Hematopoietic multipotent progenitor cell treated with erythropoietin and hydrocortisone succinate and interleukin-3 and kit ligand, for 4 days (in vitro differentiated cells): ENCODE data around the gene ACSM3.
A peak's percentile ranks its signal among the peaks of the same experiment; 100 is the strongest.
"Not testable (repeated sequence)": the region's sequence is repeated elsewhere in the genome, so short reads cannot be mapped to it uniquely, and the experiment has no call there.

Source experiments
- DNase-seq: peaks from one replicate; pipeline ENCODE4 v3.0.0-alpha.2; 2015

Gene ACSM3

DNA sequence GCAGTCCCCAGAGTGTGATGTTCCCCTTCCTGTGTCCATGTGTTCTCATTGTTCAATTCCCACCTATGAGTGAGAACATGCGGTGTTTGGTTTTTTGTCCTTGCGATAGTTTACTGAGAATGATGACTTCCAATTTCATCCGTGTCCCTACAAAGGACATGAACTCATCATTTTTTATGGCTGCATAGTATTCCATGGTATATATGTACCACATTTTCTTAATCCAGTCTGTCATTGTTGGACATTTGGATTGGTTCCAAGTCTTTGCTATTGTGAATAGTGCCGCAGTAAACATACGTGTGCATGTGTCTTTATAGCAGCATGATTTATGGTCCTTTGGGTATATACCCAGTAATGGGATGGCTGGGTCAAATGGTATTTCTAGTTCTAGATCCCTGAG lies 8.0 kb upstream of the ACSM3 start:
- DNase-seq = not testable (repeated sequence)

DNA sequence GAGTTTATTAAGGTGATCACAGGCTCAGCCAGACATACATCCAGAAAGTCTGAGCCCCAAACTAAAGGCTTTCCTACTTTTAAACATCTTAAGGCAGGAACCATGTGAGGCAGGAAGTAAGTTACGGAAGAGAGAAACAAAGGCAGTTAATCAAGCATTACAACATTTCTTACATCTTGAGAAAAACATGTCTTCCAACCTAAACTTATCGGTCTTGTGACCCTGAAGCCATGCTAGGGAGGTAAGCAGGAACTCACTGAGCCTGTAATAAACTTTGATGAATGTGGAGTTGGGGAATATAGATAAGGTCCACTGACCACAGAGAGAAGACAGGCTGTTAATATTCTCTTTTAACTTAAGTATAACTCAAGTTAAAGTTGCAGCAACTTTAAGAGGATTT lies 3.5 kb upstream of the ACSM3 start:
- DNase-seq = peak; percentile 72

DNA sequence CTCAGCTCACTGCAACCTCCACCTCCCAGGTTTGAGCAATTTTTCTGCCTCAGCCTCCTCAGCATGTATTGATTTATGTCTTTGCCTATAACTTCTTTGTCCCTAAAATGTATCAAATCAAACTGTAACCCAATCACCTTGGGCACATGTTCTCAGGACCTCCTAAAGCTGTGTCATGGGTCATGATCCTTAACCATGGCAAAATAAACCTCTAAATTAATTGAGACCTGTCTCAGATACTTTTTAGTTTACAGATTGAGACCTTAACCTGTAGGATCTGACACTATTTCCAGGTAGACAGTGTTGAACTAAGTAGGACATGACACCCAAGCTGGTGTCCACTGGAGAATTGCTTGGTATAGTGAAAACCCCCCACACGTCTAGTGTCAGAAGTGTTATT lies 2.6 kb upstream of the ACSM3 start:
- no peak for DNase-seq

DNA sequence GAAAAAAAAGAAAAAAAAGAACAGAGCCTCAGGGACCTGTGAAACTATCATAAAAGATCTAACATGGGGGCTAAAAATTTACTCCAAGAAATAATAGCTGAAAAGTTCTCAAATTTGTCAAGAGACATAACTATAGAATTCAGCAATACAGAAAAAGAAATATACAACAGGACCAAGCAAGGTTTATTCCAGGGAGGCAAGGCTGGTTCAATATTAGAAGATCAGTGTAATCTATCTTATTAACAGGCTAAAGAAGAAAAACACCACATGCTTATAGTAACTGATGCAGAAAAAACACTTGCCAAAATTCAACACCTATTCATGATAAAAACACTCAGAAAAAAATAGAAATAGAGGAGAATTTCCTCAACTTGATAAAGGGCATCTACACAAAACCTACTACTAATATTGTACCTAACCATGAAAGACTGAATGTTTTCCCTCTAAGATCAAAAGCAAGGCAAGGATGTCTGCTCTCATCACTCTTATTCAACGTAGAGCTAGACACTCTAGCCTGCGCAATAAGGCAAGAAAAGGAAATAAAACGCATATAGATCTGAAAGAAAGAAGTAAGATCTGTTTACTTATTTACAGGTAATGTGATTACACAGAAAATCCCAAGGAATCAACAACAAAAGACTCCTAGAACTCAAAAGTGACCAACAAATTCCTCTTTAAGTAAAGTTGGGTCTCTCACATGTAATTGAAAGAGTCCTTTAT lies 1.2 kb upstream of the ACSM3 start:
- no peak for DNase-seq

DNA sequence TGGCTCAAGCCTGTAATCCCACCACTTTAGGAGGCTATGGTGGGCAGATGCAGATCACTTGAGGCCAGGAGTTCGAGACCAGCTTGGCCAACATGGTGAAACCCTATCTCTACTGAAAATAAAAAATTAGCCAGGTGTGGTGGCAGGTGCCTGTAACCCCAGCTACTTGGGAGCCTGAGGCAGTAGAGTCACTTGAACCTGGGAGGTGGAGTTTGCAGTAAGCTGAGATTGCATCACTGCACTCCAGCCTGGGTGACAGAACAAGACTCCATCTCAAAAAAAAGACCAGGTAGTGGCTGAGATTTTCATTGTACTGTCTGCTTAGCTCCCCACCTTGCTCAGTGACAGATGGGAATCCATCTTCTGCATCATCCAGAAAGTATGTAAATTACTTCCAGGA lies 634 bp downstream of the ACSM3 start:
- DNase-seq = not testable (repeated sequence)

DNA sequence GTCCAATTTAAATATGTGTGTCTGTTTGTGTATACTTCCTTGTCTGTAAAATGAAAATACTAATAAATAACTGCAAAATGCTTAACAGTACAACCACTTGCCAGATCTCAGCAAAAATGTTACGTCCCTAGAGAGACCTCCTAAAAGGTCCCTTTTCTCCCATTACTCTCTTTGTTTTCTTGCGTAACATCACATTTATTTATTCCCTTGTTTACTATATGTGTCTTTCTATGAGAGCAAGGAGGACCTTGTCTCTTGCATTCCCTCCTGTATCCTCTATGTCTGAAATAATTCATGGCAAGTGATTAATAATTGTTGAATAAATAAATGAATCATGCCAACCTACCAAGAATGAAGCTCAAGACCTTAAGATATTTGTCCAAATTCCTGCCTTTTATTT lies 1.9 kb downstream of the ACSM3 start:
- DNase-seq = no peak

DNA sequence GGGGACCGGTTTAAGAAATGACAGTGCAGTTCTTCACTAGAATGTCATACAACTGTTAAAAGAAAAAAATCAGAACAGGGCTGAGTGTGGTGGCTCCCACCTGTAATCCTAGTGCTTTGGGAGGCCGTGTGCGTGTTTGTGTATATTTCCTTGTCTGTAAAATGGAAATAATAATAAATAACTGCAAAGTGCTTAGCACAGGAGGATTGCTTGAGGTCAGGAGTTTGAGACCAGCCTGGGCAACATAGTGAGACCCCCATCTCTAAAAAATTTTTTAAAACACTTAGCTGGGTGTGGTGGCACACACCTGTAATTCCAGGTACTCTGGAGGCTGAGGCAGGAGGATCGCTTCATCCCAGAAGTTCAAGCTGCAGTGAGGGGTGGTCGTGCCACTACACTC lies 2.5 kb downstream of the ACSM3 start:
- DNase-seq = no peak

DNA sequence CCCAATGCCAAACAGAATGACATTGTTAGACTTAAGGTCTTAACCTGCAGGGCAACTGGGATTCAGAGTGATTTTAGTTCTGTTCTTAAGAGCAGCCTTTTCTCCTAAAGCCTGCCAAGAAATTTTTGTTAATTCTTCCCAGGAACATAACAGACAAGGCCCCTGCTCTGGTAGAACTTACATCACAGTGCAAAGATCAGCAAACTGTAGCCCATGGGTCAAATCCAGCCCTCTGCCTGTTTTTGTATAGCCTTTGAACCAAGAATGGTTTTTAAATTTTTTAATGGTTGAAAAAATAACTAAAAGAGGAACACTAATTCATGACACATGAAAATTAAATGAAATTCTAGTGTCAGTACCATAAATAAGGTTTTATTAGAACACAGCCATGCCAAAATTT lies 3.8 kb downstream of the ACSM3 start:
- no peak for DNase-seq

DNA sequence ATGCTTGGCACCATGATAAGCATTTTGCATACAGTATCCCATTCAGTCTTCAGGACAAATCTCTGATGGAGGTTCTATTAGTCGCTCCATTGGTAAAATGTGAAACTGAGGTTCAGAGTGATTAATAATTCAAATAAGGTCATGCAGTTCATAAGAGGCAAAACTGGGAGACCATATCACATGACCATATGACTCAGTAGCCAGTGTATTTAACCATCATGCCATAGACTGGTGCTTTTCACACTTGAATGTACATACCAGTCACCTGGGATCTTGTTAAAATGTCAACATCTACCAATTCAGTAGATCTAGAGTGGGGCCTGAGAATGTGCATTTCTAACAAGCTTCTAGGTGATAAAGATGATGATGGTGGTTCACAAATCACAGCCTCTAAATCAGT lies 4.3 kb downstream of the ACSM3 start:
- DNase-seq = no peak

DNA sequence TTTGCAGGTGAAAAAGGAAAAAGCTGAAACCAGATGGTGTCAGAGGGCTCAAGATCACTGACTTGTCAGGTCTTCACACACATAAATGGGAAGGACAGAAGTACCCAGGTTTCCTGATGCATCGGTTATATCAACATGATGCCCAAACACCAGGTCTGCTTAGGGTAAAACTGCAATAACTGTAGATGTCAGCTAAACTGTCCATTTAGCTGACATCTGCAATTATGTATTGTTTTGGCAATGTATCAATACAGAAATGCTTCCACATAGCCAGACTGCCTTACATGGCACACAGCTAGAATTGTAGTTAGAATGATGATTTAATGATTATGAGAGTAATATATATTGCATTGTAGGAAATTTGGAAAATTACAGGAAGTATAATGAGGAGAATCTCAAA lies 5.0 kb downstream of the ACSM3 start:
- no peak for DNase-seq

DNA sequence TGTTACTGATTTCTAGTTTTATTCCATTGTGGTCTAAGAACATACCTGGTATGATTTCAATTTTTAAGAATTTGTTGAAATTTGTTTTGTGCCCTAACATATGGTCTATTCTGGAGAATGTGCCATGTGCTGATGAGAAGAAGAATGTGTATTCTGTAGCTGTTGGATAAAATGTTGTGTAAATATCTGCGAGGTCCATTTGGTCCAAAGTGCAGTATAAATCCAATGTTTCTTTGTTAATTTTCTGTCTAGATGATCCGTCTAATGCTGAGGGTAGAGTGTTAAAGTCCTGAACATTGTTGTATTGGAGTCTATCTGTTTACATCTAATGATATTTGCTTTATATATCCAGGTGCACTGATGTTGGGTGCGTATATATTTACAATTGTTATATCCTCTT lies 9.9 kb downstream of the ACSM3 start:
- no peak for DNase-seq

DNA sequence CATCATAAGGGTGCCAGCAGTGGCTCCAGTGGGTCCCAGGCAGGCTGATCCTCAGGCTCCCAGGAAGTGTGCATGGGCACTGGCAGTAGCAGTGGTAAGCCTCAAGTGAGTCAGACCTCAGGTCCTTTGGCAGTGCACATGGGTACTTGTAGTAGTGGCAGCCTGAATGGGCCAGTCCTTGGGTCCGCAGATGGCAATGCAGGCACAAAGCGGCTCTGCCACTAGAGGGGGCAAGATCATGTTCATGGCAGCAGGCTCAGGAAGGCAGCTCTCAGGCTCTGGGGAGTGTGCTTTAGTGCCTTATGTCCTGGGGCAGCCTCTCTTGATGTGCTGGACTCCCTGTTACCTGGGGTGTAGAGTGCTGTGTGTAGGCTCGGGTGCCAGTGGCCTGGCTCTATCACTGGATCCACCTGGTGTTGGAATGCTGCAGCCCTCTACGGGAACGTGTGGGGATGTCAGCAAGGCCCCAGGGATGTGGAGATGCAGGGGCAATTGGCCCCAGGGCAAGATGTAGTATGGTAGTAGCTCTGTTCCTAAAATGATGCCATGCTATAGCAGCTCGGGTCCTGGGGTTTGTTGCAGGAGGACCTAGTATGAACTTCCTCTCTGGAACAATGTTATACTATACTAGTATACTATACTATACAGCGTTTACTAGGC lies 11.0 kb downstream of the ACSM3 start:
- DNase-seq = peak; percentile 88

DNA sequence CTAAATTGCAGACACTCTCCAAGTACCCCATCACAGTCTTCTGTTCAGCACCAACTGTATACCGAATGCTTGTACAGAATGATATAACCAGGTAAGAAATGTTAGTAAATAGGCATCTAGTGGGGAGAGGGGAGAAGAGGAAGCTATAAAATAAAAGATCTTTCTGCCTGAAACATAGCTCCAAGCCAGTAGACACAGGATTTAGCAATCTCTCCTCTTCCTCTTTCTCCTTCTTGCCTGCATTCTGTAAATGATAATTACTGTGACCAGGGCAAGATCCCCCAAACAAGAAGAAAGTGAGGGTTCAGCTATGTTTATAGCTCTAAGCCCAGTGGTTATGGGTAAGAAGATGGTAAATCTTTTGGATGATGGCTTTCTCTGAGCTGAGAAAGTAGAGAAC lies 17.9 kb downstream of the ACSM3 start:
- DNase-seq = peak; percentile 49

DNA sequence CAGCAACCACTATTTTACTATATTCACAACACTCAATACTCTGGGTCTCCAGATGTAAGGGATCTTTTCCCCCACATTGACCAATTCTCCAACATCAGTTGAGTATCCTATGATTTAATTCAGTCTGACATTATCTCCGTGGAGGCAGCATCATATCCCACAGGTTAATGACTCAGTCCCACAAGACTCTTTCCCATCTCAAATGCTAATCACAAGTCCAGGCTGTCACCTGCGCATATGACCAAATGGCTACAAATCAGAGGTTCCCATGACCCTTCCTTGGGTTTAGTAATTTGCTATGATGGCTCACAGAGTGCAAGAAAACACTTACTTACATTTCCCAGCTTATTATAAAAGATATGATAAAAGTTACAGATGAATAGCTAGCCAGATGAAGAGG lies 18.7 kb downstream of the ACSM3 start:
- DNase-seq = no peak

DNA sequence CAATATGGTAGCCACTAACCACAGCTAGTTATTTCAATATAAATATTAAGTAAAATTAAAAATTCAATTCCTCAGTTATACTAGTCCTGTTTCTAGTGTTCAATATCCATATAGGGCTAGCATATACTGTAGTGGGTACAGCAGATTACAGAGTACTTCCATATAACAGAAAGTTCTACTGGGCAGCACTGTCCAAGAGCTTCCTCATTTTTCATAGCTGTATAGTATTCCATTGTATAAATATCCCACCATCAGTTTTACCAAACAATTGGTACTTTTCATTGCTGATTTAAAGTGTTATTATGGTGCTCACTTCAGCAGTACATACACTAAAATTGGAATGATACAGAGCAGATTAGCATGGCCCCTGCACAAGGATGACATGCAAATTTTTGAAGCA lies 20.4 kb downstream of the ACSM3 start:
- no peak for DNase-seq

DNA sequence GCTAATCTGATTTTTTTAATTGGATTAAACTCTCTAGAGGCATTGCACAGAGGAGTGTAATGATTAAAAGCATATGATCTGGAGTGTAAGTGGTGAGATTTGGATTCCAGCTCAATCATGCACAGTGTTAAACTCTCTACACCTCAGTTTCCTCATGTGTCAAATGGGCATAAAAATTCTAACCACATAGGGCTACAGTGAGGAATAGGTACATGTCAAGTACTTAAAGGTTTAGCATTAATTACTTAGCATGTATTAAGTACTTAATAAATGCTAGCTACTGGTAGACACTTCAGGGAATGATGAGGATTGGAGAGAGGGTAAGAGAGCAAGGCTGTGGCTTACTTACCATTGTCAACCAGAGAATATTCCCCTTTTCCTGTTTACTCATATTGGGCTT lies 25.3 kb downstream of the ACSM3 start:
- DNase-seq = no peak

DNA sequence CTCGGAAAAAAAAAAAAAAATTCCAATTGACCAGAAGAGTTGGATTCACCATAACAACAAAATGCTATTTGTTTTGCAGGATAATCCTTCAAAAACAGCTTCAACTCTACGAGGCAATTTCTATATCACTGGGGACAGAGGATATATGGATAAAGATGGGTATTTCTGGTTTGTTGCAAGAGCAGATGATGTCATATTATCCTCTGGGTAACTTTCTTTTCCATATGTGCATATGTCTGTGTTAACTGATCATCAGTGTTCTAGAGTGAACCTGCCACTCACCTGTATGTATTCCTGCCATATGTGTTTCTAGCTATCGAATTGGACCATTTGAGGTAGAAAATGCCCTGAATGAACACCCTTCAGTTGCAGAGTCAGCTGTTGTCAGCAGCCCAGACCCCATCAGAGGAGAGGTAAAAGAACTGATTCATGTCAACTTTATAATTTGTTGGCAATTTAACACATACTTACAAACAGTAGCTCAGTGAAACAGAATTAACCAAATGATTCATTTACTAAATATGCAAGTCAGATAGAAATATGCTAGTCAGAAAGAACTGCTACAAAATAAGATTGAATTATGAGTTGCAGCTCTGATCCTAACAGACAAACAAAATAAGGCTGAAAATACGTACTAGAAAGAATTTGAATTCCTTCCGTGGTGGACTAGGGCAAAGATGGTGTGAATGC lies 28.3 kb downstream of the ACSM3 start:
- DNase-seq = no peak

DNA sequence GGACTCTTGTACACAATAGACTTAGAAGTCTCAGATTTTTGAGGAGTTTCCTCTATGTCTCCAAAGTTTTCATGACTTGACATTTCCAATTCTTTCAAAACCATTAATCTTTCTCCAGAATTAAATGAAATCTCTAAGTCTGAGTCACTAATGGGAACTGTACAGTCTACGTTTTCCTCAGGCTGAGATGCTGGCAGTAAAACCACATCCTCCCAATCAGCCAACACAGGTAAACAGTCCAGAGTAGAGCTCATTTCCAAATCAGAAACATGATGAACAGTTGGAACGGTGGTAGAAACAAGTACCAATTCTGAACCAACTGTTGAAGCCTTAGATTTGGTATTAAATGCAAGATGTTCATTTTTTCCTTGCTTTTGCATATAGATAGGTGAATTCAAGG lies 34.5 kb downstream of the ACSM3 start:
- DNase-seq = no peak

DNA sequence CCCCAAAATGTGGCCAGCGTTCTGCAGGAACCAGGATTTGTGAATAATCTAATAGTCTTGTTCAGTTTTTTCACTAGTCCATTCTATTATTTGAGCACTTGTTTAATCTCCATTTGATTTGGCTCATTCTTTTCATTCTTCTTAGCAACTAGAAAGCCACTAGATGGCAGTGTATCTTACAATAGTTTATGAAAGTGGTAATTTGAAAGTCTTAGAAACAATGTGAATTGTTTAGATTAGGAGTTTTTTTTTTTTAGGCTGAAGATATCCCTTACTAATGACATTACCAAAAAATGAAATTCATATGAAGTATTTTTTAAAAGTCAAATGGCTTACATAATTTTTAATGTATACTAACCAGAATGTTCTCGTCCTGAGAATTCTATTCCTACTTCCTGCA lies 35.8 kb downstream of the ACSM3 start:
- peak; percentile 91 for DNase-seq

DNA sequence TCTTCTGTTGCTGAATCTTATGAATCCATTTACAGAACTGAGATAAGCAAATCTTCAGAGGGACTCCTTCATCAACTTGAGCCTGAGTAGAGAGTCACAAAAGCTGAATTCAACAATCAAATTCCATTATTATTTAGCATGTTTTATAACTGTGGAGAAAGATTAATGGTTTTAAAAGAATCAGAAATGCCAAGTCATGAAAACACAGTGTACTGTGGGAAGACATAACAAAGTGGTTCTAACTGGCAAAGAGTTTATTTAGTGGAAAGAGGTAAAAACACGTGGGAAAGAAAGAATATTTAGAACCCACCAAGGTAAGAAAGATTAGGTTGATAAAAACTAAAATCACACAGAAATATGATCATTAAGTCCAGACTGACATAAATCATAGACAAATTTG lies 37.5 kb downstream of the ACSM3 start:
- no peak for DNase-seq

DNA sequence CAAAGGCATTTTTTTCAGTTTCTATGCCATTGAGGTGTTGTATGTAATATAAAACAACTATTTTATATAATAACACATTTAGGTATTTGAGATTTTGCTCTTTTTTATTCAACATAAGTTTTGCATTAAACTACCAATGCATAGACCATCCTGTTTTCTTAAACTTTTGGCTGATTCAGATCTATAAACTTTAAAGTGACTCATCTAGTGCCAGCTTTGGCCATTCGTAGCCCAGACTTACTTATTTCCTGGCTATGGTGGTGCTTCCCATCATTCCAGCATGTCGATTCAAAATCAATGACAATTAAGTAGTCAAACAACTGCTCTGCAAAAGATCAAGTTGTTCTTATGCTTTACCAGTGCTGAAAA lies 39.4 kb downstream of the ACSM3 start:
- DNase-seq = no peak

DNA sequence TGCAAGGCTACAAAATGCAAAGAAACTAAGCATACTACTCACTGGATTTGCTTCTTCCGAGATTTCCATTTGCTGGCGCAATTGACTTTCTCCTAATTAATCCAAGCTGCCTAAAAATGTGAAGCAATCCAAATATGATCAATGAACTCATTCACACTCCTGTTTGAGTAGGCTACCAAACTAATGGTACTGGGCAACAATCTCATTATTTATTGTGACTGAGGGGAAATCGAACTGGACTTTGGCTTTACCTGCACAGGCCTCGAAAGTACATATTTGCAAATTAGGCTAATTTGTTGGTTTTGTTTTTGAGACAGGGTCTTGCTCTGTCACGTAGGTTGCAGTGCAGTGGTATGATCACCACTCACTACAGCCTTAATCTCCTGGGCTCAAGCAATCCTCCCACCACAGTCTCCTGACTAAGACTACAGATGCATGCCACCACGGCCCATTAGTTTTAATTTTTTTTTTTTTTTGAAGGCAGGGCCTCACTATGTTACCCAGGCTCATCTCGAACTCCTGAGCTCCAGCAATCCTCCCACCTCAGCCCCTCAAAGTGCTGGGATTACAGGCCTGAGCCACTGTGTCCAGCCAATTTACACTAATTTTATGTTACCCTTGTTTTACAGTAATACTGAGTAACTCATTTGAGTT lies 39.9 kb downstream of the ACSM3 start:
- peak; percentile 46 for DNase-seq

DNA sequence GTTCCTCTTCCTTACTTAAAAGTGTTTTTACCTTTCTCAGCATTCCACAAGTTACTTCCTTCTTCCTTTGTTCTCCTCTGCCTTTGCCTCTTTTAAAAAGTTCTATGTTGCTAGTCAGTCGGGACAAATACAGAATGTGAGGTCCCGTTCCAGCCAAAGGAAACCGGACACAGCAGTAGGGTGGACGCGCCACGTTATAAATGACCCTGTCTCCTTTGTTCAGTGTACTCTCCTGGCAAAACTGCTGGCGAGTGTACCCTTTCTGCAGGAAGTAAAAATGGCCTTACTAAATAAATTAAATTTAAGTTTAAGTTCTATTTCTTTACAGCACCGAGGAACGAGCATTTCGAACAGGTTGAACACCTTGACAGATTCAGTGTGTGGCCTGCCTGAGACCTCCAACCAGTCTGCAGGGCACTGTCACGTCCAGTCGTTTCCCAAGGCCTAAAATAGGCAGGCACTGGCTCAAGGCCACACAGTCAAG lies 41.9 kb downstream of the ACSM3 start:
- not testable (repeated sequence) for DNase-seq
